PC-3 (cell line): ENCODE measurements around the gene SSBP2. TPM values are rescaled to one million over a fixed set of nuclear protein-coding genes. Genes with fewer than 3 reads are reported as not detected.

Source experiments
- ATAC-seq: fragments of 200-7000 bp; cut with Tn5 transposase; 2 replicates; pipeline ENCODE4 v1.9.1; 2020; ENCODE audit warnings: mild to moderate bottlenecking, moderate library complexity
- BruUV-seq: library from RNA; stranded (reverse); fragments of 400-500 nt; replicated peaks from 2 replicates; lab custom pipeline; 2021; lab: Mats Ljungman, UMichigan
- CTCF ChIA-PET: fragments of 300-600 bp; sonication (Branson Sonifier 250); formaldehyde crosslinking; loops from one replicate; lab custom pipeline; 2022; ENCODE audit warnings: antibody characterized with exemption; lab: Charles Lee
- POLR2A ChIA-PET: fragments of 300-600 bp; sonication (Branson Sonifier 250); formaldehyde crosslinking; loops from one replicate; lab custom pipeline; 2022; ENCODE audit warnings: antibody characterized with exemption; ENCODE audit not compliant: unreplicated experiment; lab: Charles Lee
- DNase-seq: peaks from one replicate; pipeline ENCODE4 v3.0.0-alpha.2; 2015
- H2AFZ ChIP-seq: fragments of 300-600 bp; sonication (generic); 2 replicates; pipeline ENCODE4 v1.6.0; 2016; ENCODE audit warnings: antibody characterized with exemption, low read length
- H3F3A ChIP-seq: fragments of 300-600 bp; sonication (generic); one replicate; pipeline ENCODE4 v1.6.0; 2017; ENCODE audit warnings: antibody characterized with exemption, low read length, control low read depth, mild to moderate bottlenecking; ENCODE audit not compliant: unreplicated experiment
- H3K27ac ChIP-seq: fragments of 300-600 bp; sonication (generic); 2 replicates; pipeline ENCODE4 v1.5.1; 2016; ENCODE audit warnings: mild to moderate bottlenecking, low read length
- H3K27me3 ChIP-seq: fragments of 300-600 bp; sonication (generic); 2 replicates; pipeline ENCODE4 v1.6.1; 2016; ENCODE audit warnings: low read length, mixed read lengths
- H3K36me3 ChIP-seq: fragments of 300-600 bp; sonication (generic); 2 replicates; pipeline ENCODE4 v1.6.1; 2016; ENCODE audit warnings: low read depth, mixed run types, low read length, mixed read lengths
- H3K4me1 ChIP-seq: fragments of 300-600 bp; sonication (generic); 2 replicates; pipeline ENCODE4 v1.5.1; 2016; ENCODE audit warnings: low read length; ENCODE audit not compliant: insufficient read depth
- H3K4me2 ChIP-seq: fragments of 300-600 bp; sonication (generic); 2 replicates; pipeline ENCODE4 v1.6.0; 2016; ENCODE audit warnings: low read length
- H3K4me3 ChIP-seq: fragments of 300-600 bp; sonication (generic); 2 replicates; pipeline ENCODE4 v1.5.1; 2016; ENCODE audit warnings: mild to moderate bottlenecking, low read length, mixed read lengths
- H3K79me2 ChIP-seq: fragments of 300-600 bp; sonication (generic); 2 replicates; pipeline ENCODE4 v1.6.1; 2017; ENCODE audit warnings: low read length, mixed read lengths
- H3K9ac ChIP-seq: fragments of 300-600 bp; sonication (generic); 2 replicates; pipeline ENCODE4 v1.6.0; 2016; ENCODE audit warnings: mild to moderate bottlenecking, low read length
- H3K9me2 ChIP-seq: fragments of 300-600 bp; sonication (generic); replicated peaks from 2 replicates; pipeline ENCODE4 v1.6.1; 2016; ENCODE audit warnings: mixed run types, low read length, mixed read lengths
- H3K9me3 ChIP-seq: fragments of 300-600 bp; sonication (generic); 2 replicates; pipeline ENCODE4 v1.6.1; 2016; ENCODE audit warnings: low read length, mixed read lengths
- H4K20me1 ChIP-seq: fragments of 300-600 bp; sonication (generic); 2 replicates; pipeline ENCODE4 v1.6.1; 2016; ENCODE audit warnings: low read length, mixed read lengths
- CTCF ChIP-seq: fragments of 300-600 bp; sonication (generic); conservative IDR thresholded peaks from 2 replicates; pipeline ENCODE4 v1.5.1; 2017; ENCODE audit warnings: antibody characterized with exemption, low read depth, mild to moderate bottlenecking, low read length
- EZH2 ChIP-seq: fragments of 300-600 bp; sonication (generic); IDR thresholded peaks from one replicate; pipeline ENCODE4 v1.6.1; 2017; ENCODE audit warnings: antibody characterized with exemption, mild to moderate bottlenecking, low read length; ENCODE audit not compliant: unreplicated experiment
- EZH2phosphoT487 ChIP-seq: fragments of 300-600 bp; sonication (generic); IDR thresholded peaks from 2 replicates; pipeline ENCODE4 v1.6.1; 2018; ENCODE audit warnings: mild to moderate bottlenecking, antibody characterized with exemption, low read length, borderline replicate concordance
- intact Hi-C: fragments of 100-400 bp; cut with micrococcal nuclease; formaldehyde crosslinking; loops from 2 replicates; pipeline ENCODE4 v1.9.0; 2023
- total RNA-seq: library from RNA; depleted of rRNA; stranded (reverse); fragments of >200 nt; gene quantifications from 2 replicates; pipeline ENCODE4 v1.2.3, GENCODE V29; 2014

The SSBP2 gene
- total RNA-seq, 1 experiment from 2014 or later: 5.8 TPM

DNA sequence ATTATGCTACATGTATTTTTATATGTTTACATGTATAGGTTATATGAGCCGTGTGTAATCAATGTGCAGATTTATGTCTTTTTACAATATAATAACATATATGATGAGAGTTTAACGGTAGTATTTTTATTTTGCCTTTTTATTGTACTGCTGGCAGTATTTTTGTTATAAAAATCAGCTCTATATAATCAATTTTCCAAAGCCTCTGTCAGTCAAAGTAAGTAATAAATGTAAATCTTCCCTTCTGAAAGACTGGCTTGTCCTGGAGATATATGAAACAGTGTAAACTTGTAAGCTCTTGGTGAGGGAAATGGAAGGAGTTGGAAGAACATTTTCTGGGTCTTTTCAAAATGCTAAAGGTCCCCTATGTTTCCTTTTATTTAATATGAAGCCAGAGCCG is 173.8 kb downstream of the SSBP2 start:
- no peaks in the 10 kb centered on the region for H4K20me1 ChIP-seq
- H3K36me3 ChIP-seq: no peaks in the 10 kb centered on the region
- TF ChIP-seq EZH2phosphoT487 (no peak), EZH2 (no peak), CTCF (no peak)
- H3K9ac ChIP-seq: no peak overlapping the region
- no peaks in the 10 kb centered on the region for H3K9me2 ChIP-seq
- ChIA-PET POLR2A (no interaction called here), CTCF (no interaction called here)
- DNase-seq: no peak
- no peaks in the 10 kb centered on the region for H3K4me1 ChIP-seq
- H3K4me2 ChIP-seq: no peak overlapping the region
- H2AFZ ChIP-seq: no peak overlapping the region
- no peak overlapping the region for H3K27ac ChIP-seq
- intact Hi-C loops: no loop called here
- no peaks in the 10 kb centered on the region for H3K27me3 ChIP-seq
- no peaks in the 10 kb centered on the region for H3K9me3 ChIP-seq
- H3K4me3 ChIP-seq: no peak overlapping the region
- no peak for ATAC-seq
- no TSS peak for BruUV-seq
- no peaks in the 10 kb centered on the region for H3K79me2 ChIP-seq
- no peaks in the 10 kb centered on the region for H3F3A ChIP-seq

GRCh38 chr5:81575924-81576323 is 175.0 kb downstream of the SSBP2 start:
- ATAC-seq: no peak
- no peaks in the 10 kb centered on the region for H3K27me3 ChIP-seq
- TF ChIP-seq EZH2phosphoT487: no peak
- TF ChIP-seq CTCF: no peak
- TF ChIP-seq EZH2: no peak
- H3K27ac ChIP-seq: no peak overlapping the region
- H3K4me3 ChIP-seq: no peak overlapping the region
- H4K20me1 ChIP-seq: no peaks in the 10 kb centered on the region
- no peaks in the 10 kb centered on the region for H3F3A ChIP-seq
- ChIA-PET POLR2A (no interaction called here), CTCF (no interaction called here)
- no peak overlapping the region for H3K9ac ChIP-seq
- H2AFZ ChIP-seq: no peak overlapping the region
- no peak overlapping the region for H3K4me2 ChIP-seq
- no peaks in the 10 kb centered on the region for H3K9me2 ChIP-seq
- H3K36me3 ChIP-seq: no peaks in the 10 kb centered on the region
- H3K4me1 ChIP-seq: no peaks in the 10 kb centered on the region
- intact Hi-C loops: no loop called here
- no peaks in the 10 kb centered on the region for H3K79me2 ChIP-seq
- no TSS peak for BruUV-seq
- DNase-seq: no peak
- H3K9me3 ChIP-seq: no peaks in the 10 kb centered on the region

DNA sequence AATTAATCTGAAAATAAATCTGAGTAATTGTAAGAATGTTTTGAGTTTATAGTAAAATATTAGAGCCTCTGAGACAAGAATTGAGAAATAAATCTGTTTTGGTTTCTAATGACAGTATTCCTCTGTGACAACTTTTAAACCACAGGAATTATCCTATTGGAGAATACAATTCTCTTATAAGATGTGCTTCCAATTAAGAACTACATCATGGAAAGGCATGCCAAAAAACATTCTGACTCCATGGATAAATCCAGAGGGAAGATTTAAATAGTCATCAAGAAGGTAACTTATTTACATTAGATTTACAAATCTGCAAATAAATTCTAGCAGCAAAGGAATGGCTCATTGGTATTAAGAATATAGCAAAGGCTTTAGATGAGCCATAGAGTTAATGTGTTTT is 178.7 kb downstream of the SSBP2 start:
- Histone ChIP-seq H3K27ac (no peak overlapping the region), H3K9me2 (no peaks in the 10 kb centered on the region), H3K9me3 (no peaks in the 10 kb centered on the region), H3K9ac (no peak overlapping the region), H3K4me2 (no peak overlapping the region), H3K27me3 (no peaks in the 10 kb centered on the region), H3K4me1 (no peaks in the 10 kb centered on the region), H2AFZ (no peak overlapping the region), H3F3A (no peaks in the 10 kb centered on the region), H4K20me1 (no peaks in the 10 kb centered on the region), H3K36me3 (no peaks in the 10 kb centered on the region), H3K79me2 (no peaks in the 10 kb centered on the region), H3K4me3 (no peak overlapping the region)
- ChIA-PET CTCF (no interaction called here), POLR2A (no interaction called here)
- no TSS peak for BruUV-seq
- no peak for DNase-seq
- TF ChIP-seq EZH2phosphoT487 (no peak), EZH2 (no peak), CTCF (no peak)
- no peak for ATAC-seq
- intact Hi-C loops: no loop called here
